Neural cell (in vitro differentiated cells): Measurements from ENCODE around the gene ZBTB7A. TPM values are rescaled to one million over a fixed set of nuclear protein-coding genes. Genes with fewer than 3 reads are reported as not detected.

ENCODE experiments used
- H2AFZ ChIP-seq: fragments of 200-600, 300-800 bp; sonication (generic), shearing (Covaris generic); 2 replicates; pipeline ENCODE4 v1.6.0; 2014; ENCODE audit warnings: low read depth, mild to moderate bottlenecking, antibody characterized with exemption, low read length, moderate library complexity
- H3F3A ChIP-seq: fragments of 200-600 bp; shearing (Covaris generic); 2 replicates; pipeline ENCODE4 v1.6.1; 2016; ENCODE audit warnings: mild to moderate bottlenecking, moderate library complexity, mixed read lengths, antibody characterized with exemption, low read length; ENCODE audit not compliant: insufficient read depth, poor library complexity, severe bottlenecking
- H3K27ac ChIP-seq: fragments of 200-600, 300-800 bp; sonication (generic), shearing (Covaris generic); 2 replicates; pipeline ENCODE4 v1.5.1; 2014; ENCODE audit warnings: mild to moderate bottlenecking, low read length, moderate library complexity
- H3K27me3 ChIP-seq: fragments of 300-800, 200-600 bp; sonication (generic), shearing (Covaris generic); 2 replicates; pipeline ENCODE4 v1.6.0; 2014; ENCODE audit warnings: mild to moderate bottlenecking, low read depth, low read length, moderate library complexity; ENCODE audit not compliant: insufficient read depth
- H3K36me3 ChIP-seq: fragments of 300-800, 200-600 bp; sonication (generic), shearing (Covaris generic); 2 replicates; pipeline ENCODE4 v1.5.1; 2014; ENCODE audit warnings: mild to moderate bottlenecking, antibody characterized with exemption, low read length, moderate library complexity; ENCODE audit not compliant: insufficient read depth
- H3K4me2 ChIP-seq: fragments of 300-800, 200-600 bp; sonication (generic), shearing (Covaris generic); 2 replicates; pipeline ENCODE4 v1.6.0; 2014; ENCODE audit warnings: mild to moderate bottlenecking, low read length
- H3K4me3 ChIP-seq: fragments of 300-800, 200-600 bp; sonication (generic), shearing (Covaris generic); 2 replicates; pipeline ENCODE4 v1.5.1; 2014; ENCODE audit warnings: mild to moderate bottlenecking, low read length, moderate library complexity
- H3K79me2 ChIP-seq: fragments of 200-600 bp; shearing (Covaris generic); replicated peaks from 2 replicates; pipeline ENCODE4 v1.6.0; 2014; ENCODE audit warnings: mild to moderate bottlenecking, low read length, moderate library complexity; ENCODE audit not compliant: insufficient read depth
- H3K9ac ChIP-seq: fragments of 300-800, 200-600 bp; sonication (generic), shearing (Covaris generic); 2 replicates; pipeline ENCODE4 v1.6.1; 2016; ENCODE audit warnings: mild to moderate bottlenecking, low read length, mixed read lengths
- H3K9me2 ChIP-seq: fragments of 200-600 bp; shearing (Covaris generic); 2 replicates; pipeline ENCODE4 v1.6.1; 2016; ENCODE audit warnings: mild to moderate bottlenecking, low read length, mixed read lengths; ENCODE audit not compliant: insufficient read depth
- H3K9me3 ChIP-seq: fragments of 200-600, 300-800 bp; sonication (generic), shearing (Covaris generic); 2 replicates; pipeline ENCODE4 v1.6.1; 2016; ENCODE audit warnings: mild to moderate bottlenecking, mixed run types, low read length, moderate library complexity, mixed read lengths
- H4K20me1 ChIP-seq: fragments of 200-600 bp; shearing (Covaris generic); 2 replicates; pipeline ENCODE4 v1.6.1; 2016; ENCODE audit warnings: mild to moderate bottlenecking, mixed run types; ENCODE audit not compliant: insufficient read depth
- CTCF ChIP-seq: fragments of 450-650 bp; IDR thresholded peaks from 2 replicates; pipeline ENCODE4 v1.5.1; 2014; ENCODE audit warnings: antibody characterized with exemption, mild to moderate bottlenecking, moderate library complexity; ENCODE audit not compliant: poor library complexity, severe bottlenecking
- EP300 ChIP-seq: fragments of 450-650 bp; conservative IDR thresholded peaks from 2 replicates; pipeline ENCODE4 v1.6.1; 2014; ENCODE audit warnings: antibody characterized with exemption, mild to moderate bottlenecking, moderate library complexity; ENCODE audit not compliant: poor library complexity, severe bottlenecking
- EZH2 ChIP-seq: fragments of 200-600, 300-800 bp; shearing (Covaris generic), sonication (generic); IDR thresholded peaks from 2 replicates; pipeline ENCODE4 v1.6.1; 2014; ENCODE audit warnings: antibody characterized with exemption, low read length, borderline replicate concordance, mild to moderate bottlenecking; ENCODE audit not compliant: insufficient read depth, poor library complexity, severe bottlenecking
- MXI1 ChIP-seq: fragments of 450-650 bp; conservative IDR thresholded peaks from 2 replicates; pipeline ENCODE4 v1.6.1; 2014; ENCODE audit warnings: antibody characterized with exemption, mild to moderate bottlenecking; ENCODE audit not compliant: poor library complexity, severe bottlenecking
- POLR2AphosphoS5 ChIP-seq: IDR thresholded peaks from 2 replicates; pipeline ENCODE4 v1.6.1; 2012
- RAD21 ChIP-seq: fragments of 450-650 bp; conservative IDR thresholded peaks from 2 replicates; pipeline ENCODE4 v1.6.1; 2014; ENCODE audit warnings: antibody characterized with exemption, mild to moderate bottlenecking, moderate library complexity
- REST ChIP-seq: IDR thresholded peaks from 2 replicates; pipeline ENCODE4 v1.6.1; 2012; ENCODE audit warnings: borderline replicate concordance
- SMC3 ChIP-seq: fragments of 450-650 bp; conservative IDR thresholded peaks from 2 replicates; pipeline ENCODE4 v1.6.1; 2014; ENCODE audit warnings: antibody characterized with exemption, mild to moderate bottlenecking, moderate library complexity; ENCODE audit not compliant: poor library complexity
- TAF1 ChIP-seq: IDR thresholded peaks from 2 replicates; pipeline ENCODE4 v1.6.1; 2012; ENCODE audit warnings: low read depth
- polyA plus RNA-seq: library from polyadenylated mRNA; depleted of rRNA; stranded (reverse); fragments of >200 nt; gene quantifications from 2 replicates; pipeline ENCODE4 v1.2.3, GENCODE V29; 2014

Gene ZBTB7A
- polyA plus RNA-seq, 1 donor from 2014 or later = 1.7 TPM

GRCh38 chr19:4051175-4052101 is 15.3 kb downstream of the ZBTB7A start:
- no peak overlapping the region for H3K27ac ChIP-seq
- no peaks in the 10 kb centered on the region for H3K36me3 ChIP-seq
- H3K9me2 ChIP-seq = no peaks in the 10 kb centered on the region
- no peaks in the 10 kb centered on the region for H3K79me2 ChIP-seq
- H2AFZ ChIP-seq = no peak overlapping the region
- H4K20me1 ChIP-seq = no peaks in the 10 kb centered on the region
- H3K27me3 ChIP-seq = no peaks in the 10 kb centered on the region
- H3F3A ChIP-seq = no peaks in the 10 kb centered on the region
- no peak overlapping the region for H3K4me3 ChIP-seq
- no peaks in the 10 kb centered on the region for H3K9me3 ChIP-seq
- no peak overlapping the region for H3K9ac ChIP-seq
- TF ChIP-seq EZH2 = no peak
- H3K4me2 ChIP-seq = no peak overlapping the region

- Histone ChIP-seq H3F3A (no peaks in the 10 kb centered on the region), H3K79me2 (no peaks in the 10 kb centered on the region), H3K27me3 (no peaks in the 10 kb centered on the region), H3K9me2 (no peaks in the 10 kb centered on the region), H3K4me2 (no peak overlapping the region), H3K9ac (no peak overlapping the region), H3K36me3 (no peaks in the 10 kb centered on the region), H4K20me1 (no peaks in the 10 kb centered on the region), H3K27ac (no peak overlapping the region), H3K4me3 (no peak overlapping the region), H3K9me3 (no peaks in the 10 kb centered on the region), H2AFZ (no peak overlapping the region)
- TF ChIP-seq POLR2AphosphoS5 (no peak), CTCF (no peak), EZH2 (no peak), REST (no peak), EP300 (no peak), TAF1 (no peak), RAD21 (no peak), SMC3 (no peak), MXI1 (no peak)
These were observed 17.3 kb downstream of the ZBTB7A start for GRCh38 chr19:4049432-4049831.
